ENCODE results near the gene EYS.

- TF ChIP-seq TP53 (CRISPR knock-in tag; IDR thresholded peaks at IDR 0.05): no peak
- TF ChIP-seq CTCF (IDR thresholded peaks at IDR 0.05): no peak
- TF ChIP-seq KDM1A (IDR thresholded peaks at IDR 0.05; ENCODE audit: low read depth): no peak
These were observed 920.3 kb downstream of the EYS start for GRCh38 chr6:64786736-64787135.

All from A549 (cell line).